ENCODE measurements around the gene PJVK. TPM values are rescaled to one million over a fixed set of nuclear protein-coding genes. Genes with fewer than 3 reads are reported as not detected.

PJVK gene
- total and polyA plus RNA-seq, 10 of the 15 experiments (the other 5 are each of a cell fraction or from before 2014, with no cell fraction given): 1.8 to 6.8 (median 3.2) TPM

- in situ Hi-C loops (cut with MboI) (no loop called here), intact Hi-C loops (cut with micrococcal nuclease; ENCODE audit: unreplicated experiment) (loop anchor here (1.0 to 10.0 kb wide), 4 partner anchors 43 to 435 kb away; no protein-coding TSS in a partner anchor)
- ChIA-PET SMC1A (ENCODE audit: uncharacterized antibody, unreplicated experiment) (interaction anchor here (0.6 to 1.0 kb wide), 4 partner anchors 17 to 50 kb away, joined by 3 to 4 read pairs (median 3); no protein-coding TSS in a partner anchor), CTCF (interaction anchor here (0.5 to 1.8 kb wide), 8 partner anchors 16 to 316 kb away, joined by 3 to 10 read pairs (median 3); no protein-coding TSS in a partner anchor), POLR2A (interaction anchor here (0.7 to 0.8 kb wide), 2 partner anchors 18 to 49 kb away, joined by 3 to 7 read pairs; no protein-coding TSS in a partner anchor), RAD21 (ENCODE audit: unreplicated experiment) (interaction anchor here (0.7 to 1.6 kb wide), 2 partner anchors 48 to 52 kb away, joined by 3 to 8 read pairs; no protein-coding TSS in a partner anchor)
- peak overlapping the region; percentile 43 for H3K27ac ChIP-seq (ENCODE audit: control insufficient read depth, insufficient read depth)
- FAIRE-seq (no peak), ATAC-seq (no peak), DNase-seq (ENCODE audit: low read depth, low spot score) (no peak)
- H3K4me1 ChIP-seq (ENCODE audit: control insufficient read depth, insufficient read depth, low read length): peaks cover 7% of the 10 kb centered on the region; the same call in 1 of the 2 replicates
- peak overlapping the region; percentile 93 for H3K4me3 ChIP-seq
- peak overlapping the region; percentile 66; the same call in 1 of the 2 replicates for H3K9ac ChIP-seq (ENCODE audit: control insufficient read depth, insufficient read depth, low read length)
- BruUV-seq (replicated peaks): no TSS peak
- H3K4me2 ChIP-seq (ENCODE audit: control insufficient read depth, insufficient read depth): peak overlapping the region; percentile 45; the same call in 1 of the 2 replicates
- peaks cover 43% of the 10 kb centered on the region for H3K79me2 ChIP-seq (ENCODE audit: control insufficient read depth, insufficient read depth, low read length)
- peak overlapping the region; percentile 79 for H2AFZ ChIP-seq (ENCODE audit: control insufficient read depth, low read depth, low read length)
- 17% methylated on average over 19 of the region's 19 CpGs for WGBS (ENCODE audit: insufficient coverage, insufficient replicate concordance, low lambda C conversion rate, missing lambda C conversion rate)
- H3K36me3 ChIP-seq (ENCODE audit: control insufficient read depth in 2 of 2, insufficient read depth in 2 of 2, low read length in 1 of 2): no peaks in the 10 kb centered on the region
- H3K9me3 ChIP-seq (replicated peaks; ENCODE audit: control insufficient read depth, insufficient read depth, low read length): no peaks in the 10 kb centered on the region
- no peaks in the 10 kb centered on the region for H3K27me3 ChIP-seq (replicated peaks in 1 of 2; ENCODE audit: control insufficient read depth in 2 of 2, insufficient read depth in 2 of 2, low read length in 1 of 2)
- no peaks in the 10 kb centered on the region for H4K20me1 ChIP-seq (ENCODE audit: control insufficient read depth, insufficient read depth)
- TF ChIP-seq KLF5 (IDR thresholded peaks at IDR 0.05; ENCODE audit: partially characterized antibody) (no peak), IRF3 (IDR thresholded peaks at IDR 0.05) (no peak), RFX5 (IDR thresholded peaks at IDR 0.05; ENCODE audit: low read depth, low read length) (no peak), HDAC6 (IDR thresholded peaks at IDR 0.05; ENCODE audit: unreplicated experiment) (peak; percentile 6), MTA2 (IDR thresholded peaks at IDR 0.05; ENCODE audit: low read depth) (no peak), E2F8 (IDR thresholded peaks at IDR 0.05; ENCODE audit: low read depth, partially characterized antibody) (no peak), SUPT20H (IDR thresholded peaks at IDR 0.05; ENCODE audit: borderline replicate concordance, control insufficient read depth, low read depth, low read length) (no peak), SRF (IDR thresholded peaks at IDR 0.05; ENCODE audit: low read depth in 2 of 2, low read length in 2 of 2) (no peak), IRF4 (IDR thresholded peaks at IDR 0.05; ENCODE audit: low read depth, low read length) (no peak), BCLAF1 (IDR thresholded peaks at IDR 0.05) (no peak), NFIC (IDR thresholded peaks at IDR 0.05; ENCODE audit: low read depth, low read length) (no peak), BCL11A (IDR thresholded peaks at IDR 0.05; ENCODE audit: low read depth, low read length) (no peak), IKZF1 (conservative IDR thresholded peaks at IDR 0.05) (no peak), ZSCAN29 (IDR thresholded peaks at IDR 0.05) (no peak)
Measured at GRCh38 chr2:178479758-178480226, 28.6 kb downstream of the PJVK start.
